ENCODE results near the gene OR7A10.

The OR7A10 gene

DNA sequence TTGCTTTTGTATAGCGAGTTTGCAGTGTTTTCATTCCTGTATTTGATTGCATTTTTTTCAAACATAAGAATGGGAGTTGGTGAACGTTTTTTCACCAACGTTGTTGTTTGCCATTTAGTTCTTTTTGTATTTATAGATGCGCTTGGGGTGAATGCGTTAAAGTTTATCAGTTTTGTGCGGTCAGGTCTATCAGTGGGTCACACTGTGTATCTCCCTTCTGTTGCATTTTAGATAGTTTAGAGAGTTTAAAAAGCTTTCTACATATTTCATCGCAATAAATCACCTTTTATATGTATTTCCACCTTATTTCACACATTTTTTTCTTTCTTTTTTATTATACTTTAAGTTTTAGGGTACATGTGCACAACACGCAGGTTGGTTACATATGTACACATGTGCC is 30.1 kb downstream of the OR7A10 start:
- TF ChIP-seq, protein P1, sequence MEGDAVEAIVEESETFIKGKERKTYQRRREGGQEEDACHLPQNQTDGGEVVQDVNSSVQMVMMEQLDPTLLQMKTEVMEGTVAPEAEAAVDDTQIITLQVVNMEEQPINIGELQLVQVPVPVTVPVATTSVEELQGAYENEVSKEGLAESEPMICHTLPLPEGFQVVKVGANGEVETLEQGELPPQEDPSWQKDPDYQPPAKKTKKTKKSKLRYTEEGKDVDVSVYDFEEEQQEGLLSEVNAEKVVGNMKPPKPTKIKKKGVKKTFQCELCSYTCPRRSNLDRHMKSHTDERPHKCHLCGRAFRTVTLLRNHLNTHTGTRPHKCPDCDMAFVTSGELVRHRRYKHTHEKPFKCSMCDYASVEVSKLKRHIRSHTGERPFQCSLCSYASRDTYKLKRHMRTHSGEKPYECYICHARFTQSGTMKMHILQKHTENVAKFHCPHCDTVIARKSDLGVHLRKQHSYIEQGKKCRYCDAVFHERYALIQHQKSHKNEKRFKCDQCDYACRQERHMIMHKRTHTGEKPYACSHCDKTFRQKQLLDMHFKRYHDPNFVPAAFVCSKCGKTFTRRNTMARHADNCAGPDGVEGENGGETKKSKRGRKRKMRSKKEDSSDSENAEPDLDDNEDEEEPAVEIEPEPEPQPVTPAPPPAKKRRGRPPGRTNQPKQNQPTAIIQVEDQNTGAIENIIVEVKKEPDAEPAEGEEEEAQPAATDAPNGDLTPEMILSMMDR (IDR thresholded peaks at IDR 0.05; ENCODE audit: extremely low read depth, missing control alignments), result no peak
- DNase-seq (ENCODE audit: low spot score), result no peak

DNA sequence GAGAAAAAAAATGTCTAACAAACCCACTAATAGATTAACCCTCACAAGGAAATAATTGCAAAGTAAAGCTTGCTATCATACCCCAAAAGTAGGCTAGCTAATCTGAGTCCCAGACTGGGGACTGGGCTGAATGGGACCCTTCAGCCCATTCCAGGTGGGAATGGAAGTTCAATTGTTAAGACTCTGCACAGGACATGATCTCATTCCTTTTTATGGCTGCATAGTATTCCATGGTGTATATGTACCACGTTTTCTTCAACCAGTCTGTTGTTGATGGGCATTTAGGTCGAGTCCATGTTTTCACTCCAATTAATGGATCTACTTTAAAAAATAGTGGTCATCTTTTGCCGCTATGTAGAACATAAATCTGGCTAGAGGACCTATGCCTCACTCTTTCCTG is 31.7 kb downstream of the OR7A10 start:
- no peak for DNase-seq (ENCODE audit: low spot score)
- TF ChIP-seq, protein P1 (IDR thresholded peaks at IDR 0.05; ENCODE audit: extremely low read depth, missing control alignments), result no peak

DNA sequence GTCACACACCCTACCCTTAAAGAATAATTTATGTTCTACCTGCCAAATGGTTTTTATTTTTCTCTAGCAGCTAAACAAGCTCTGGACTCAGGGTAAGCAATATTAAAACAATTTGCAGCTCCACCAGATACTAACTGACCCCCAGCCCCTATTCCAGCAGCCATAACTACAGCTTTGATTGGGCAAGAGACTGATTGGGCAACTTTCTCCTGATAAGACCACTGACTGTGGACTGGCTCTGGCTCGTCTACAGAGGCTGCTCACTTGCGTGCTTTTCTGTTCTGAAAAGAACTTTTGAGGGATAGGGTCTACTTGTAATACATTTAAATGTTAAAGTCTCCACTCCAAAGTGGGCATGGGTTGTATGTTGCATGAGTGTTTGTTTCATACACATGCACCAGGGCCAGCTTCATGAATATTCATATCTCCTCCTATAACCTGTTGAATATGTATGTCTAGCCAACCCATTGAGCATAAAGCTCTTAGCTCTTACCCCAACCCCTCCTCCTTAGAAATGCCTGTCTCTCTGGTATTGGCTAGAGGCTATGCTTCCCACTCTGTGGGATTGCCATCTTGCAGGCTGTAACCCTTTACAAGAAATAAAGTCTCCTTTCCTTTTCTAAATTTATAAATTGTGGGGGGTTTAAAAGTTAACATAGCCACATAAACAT is 33.6 kb downstream of the OR7A10 start:
- TF ChIP-seq, protein P1 (IDR thresholded peaks at IDR 0.05; ENCODE audit: extremely low read depth, missing control alignments), result no peak
- DNase-seq (ENCODE audit: low spot score), result no peak

DNA sequence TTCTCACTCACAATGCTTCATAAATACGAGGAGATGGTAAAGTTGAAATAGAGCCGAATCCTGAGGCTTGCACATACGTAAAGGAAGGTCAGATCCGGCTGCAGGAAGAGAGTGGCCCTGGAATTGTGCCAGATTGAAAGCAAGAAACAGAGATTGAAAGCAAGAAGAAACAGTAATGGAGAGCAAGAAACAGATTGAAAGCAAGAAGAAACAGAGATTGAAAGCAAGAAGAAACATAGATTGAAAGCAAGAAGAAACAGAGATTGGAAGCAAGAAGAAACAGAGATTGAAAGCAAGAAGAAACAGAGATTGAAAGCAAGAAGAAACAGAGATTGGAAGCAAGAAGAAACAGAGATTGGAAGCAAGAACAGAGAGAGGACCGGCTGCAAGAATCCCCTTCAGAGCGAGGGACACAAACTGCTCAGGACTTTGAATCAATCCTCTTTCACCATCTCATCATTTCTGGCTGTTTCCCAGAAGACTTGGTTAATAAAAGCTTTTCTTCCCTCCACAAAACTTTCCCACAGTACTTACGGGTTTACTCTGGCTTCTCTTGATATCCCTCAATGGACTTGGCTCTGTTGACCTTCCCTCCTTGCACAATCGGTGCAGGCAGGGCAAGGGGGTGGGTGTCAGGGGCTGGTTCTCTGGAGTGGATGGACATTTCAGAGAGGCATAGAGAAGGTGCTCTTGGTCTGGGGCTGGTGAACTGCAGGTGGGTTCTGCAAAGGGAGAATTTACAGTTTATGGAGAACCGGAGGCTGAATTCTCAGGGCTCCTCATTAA is 39.3 kb downstream of the OR7A10 start:
- TF ChIP-seq, protein P1 (IDR thresholded peaks at IDR 0.05; ENCODE audit: extremely low read depth, missing control alignments), result no peak
- DNase-seq (ENCODE audit: low spot score), result no peak

DNA sequence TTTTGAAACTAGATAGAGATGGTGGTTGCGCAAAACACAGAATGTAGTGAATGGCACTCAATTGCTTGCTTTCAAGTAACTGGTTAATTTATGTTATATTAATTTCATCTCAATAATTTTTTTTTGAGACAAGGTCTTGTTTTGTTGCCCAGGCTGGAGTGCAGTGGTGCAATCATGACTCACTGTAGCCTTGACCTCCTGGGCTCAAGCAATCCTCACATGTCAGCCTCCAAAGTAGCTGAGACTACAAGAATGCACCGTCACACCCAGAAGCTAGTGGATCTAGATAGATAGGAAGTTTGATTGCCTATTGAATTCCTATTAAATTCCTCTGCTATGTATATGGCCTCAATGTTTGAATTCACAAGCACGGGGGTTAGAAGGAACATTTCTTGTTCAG is 44.0 kb downstream of the OR7A10 start:
- TF ChIP-seq, protein P1 (IDR thresholded peaks at IDR 0.05; ENCODE audit: extremely low read depth, missing control alignments), result no peak
- DNase-seq (ENCODE audit: low spot score), result no peak

DNA sequence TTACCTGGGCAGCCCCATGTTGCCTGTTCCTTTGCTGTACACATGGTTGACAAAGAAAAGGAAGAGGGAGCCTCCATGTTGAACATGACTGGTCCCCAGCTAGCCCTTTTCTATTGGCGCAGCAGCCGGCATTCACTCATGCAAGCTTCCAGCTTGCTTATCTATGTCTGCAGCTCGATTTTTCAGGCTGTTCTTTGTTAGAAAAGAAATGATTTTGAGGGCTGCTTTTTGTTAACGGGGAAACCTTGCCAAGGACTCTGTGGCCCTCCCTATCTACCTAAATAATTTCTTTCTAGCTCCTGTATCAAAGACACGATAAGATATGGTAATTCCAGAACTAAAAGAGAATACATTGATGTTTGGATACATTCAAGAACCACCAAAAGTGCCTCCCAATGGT is 50.0 kb downstream of the OR7A10 start:
- TF ChIP-seq, protein P1 (IDR thresholded peaks at IDR 0.05; ENCODE audit: extremely low read depth, missing control alignments), result no peak

DNA sequence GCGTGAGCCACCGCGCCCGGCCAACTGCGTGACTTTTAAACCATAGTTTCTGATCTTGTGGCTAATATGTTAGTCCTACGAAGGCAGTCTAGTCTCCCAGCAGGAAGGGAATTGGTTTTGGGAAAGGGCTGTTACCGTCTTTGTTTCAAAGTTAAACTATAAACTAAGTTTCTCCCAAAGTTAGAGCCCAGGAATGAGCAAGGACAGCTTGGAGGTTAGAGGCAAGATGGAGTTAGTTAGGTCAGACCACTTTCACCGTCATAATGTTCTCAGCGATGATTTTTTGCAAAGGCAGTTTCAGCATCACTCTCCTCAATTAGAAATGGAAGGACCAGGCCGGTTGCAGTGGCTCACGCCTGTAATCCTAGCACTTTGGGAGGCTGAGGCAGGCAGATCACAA is 52.7 kb downstream of the OR7A10 start:
- DNase-seq (ENCODE audit: low spot score), result no peak
- TF ChIP-seq, protein P1 (IDR thresholded peaks at IDR 0.05; ENCODE audit: extremely low read depth, missing control alignments), result no peak

More for the DNA sequence above, 50.0 kb downstream of the OR7A10 start:
- DNase-seq (ENCODE audit: low spot score), result no peak

Measured in GM20000 (cell line).